Right lobe of liver (tissue), 4 donors: Measurements from ENCODE around the gene PPARA.

Experiments
- POLR2A ChIP-seq: fragments of 450-650 bp; IDR thresholded peaks from one replicate; pipeline ENCODE4 v1.6.1; 2017; ENCODE audit warnings: antibody characterized with exemption, mild to moderate bottlenecking
- TF ChIP-seq, protein P1 (sequence below), 4 donors: fragments of 200-600 bp in 3 of 4; fragments of 450-650 bp in 1 of 4; IDR thresholded peaks; one replicate each; pipeline versions ENCODE4 v1.5.1 to v1.8.0; 2016 to 2022; ENCODE audit warnings: antibody characterized with exemption in 4 of 4, mild to moderate bottlenecking in 2 of 4
- donor health status: DM: no; HTN: no; CAD: no.
- donor health status: DM: no; HTN: no; CAD: no.
- donor health status: DM: no; HTN: yes; CAD: no.

DNA sequence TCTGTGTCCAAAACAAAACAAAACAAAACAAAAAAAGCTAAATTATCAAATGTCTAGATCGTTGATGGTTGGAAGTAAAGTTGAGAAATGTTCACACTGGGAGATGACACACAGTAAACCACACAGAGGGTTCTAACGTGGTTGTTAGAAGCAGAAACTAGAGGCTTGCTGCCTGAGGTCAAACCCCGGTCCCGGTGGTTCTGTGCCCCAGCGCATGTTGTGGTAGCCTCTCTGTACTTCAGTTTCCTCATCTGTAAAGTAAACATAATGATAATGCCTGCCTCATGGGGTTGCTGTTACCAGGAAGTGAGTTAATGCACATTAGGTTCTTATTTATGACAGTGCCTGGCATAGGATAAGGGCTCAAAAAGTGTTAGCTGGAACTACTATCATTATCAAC, 33.4 kb downstream of the PPARA start:
- no peak for TF ChIP-seq POLR2A
- TF ChIP-seq, protein P1, sequence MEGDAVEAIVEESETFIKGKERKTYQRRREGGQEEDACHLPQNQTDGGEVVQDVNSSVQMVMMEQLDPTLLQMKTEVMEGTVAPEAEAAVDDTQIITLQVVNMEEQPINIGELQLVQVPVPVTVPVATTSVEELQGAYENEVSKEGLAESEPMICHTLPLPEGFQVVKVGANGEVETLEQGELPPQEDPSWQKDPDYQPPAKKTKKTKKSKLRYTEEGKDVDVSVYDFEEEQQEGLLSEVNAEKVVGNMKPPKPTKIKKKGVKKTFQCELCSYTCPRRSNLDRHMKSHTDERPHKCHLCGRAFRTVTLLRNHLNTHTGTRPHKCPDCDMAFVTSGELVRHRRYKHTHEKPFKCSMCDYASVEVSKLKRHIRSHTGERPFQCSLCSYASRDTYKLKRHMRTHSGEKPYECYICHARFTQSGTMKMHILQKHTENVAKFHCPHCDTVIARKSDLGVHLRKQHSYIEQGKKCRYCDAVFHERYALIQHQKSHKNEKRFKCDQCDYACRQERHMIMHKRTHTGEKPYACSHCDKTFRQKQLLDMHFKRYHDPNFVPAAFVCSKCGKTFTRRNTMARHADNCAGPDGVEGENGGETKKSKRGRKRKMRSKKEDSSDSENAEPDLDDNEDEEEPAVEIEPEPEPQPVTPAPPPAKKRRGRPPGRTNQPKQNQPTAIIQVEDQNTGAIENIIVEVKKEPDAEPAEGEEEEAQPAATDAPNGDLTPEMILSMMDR (IDR thresholded peaks at IDR 0.05) = no peak
